GM19395 (cell line): ENCODE results near the gene JARID2.
"Not testable (repeated sequence)": the region's sequence is repeated elsewhere in the genome, so short reads cannot be mapped to it uniquely, and the experiment has no call there.

ENCODE experiments used
- ATAC-seq: cut with Tn5 transposase; IDR thresholded peaks from one replicate; pipeline ENCODE4 v1.9.1; 2021; ENCODE audit warnings: mild to moderate bottlenecking, moderate library complexity; ENCODE audit not compliant: unreplicated experiment

The JARID2 gene

GRCh38 chr6:15287670-15288375 lies 42.0 kb downstream of the JARID2 start:
- ATAC-seq: peak; percentile 99

DNA sequence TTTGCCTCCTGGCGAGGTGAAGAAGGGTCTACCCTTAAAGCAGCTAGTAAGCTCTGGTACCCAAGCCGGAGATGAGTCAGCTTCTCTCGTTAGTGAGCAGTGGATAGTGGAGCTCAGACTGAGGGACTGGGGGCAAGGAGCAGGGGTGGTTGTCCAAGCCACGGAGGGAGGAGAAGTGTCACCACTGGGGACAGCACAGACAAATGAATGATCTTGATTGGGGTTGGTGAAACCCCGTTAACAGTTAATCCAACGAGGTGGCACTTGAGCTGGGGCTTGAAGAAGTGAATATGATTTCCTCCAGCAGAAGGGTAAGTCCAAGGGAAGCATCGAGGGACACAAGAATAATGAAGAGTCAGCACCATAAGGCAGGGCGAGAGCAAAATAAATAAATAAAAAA lies 43.0 kb downstream of the JARID2 start:
- no peak for ATAC-seq

GRCh38 chr6:15289456-15289855 lies 43.6 kb downstream of the JARID2 start:
- not testable (repeated sequence) for ATAC-seq

DNA sequence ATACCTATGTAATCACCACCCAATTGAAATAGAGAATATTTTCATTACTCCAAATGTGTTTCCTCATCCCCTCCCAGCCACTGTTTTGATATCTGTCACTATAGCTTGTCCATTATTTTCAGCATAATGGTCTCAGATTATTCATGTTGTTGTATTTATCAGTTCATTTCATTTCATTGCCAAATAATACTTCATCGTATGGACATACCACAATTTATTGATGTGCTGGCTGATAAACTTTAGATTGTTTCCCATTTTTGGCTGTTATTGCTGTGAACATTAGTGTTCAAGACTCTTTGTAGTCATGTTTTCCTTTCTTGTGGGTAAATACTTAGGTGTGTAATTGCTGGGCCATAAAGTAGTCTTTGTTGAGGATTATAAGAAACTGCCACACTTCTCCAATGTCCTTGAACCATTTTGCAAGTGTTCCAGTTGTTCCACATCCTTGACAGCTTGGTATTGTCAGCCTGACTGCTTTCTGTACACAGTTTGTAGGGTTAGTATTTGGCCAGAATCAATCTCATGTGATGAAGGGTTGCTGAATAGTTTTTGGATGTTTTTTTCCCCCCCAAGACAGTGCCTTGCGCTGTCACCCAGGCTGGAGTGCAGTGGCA lies 44.3 kb downstream of the JARID2 start:
- no peak for ATAC-seq

DNA sequence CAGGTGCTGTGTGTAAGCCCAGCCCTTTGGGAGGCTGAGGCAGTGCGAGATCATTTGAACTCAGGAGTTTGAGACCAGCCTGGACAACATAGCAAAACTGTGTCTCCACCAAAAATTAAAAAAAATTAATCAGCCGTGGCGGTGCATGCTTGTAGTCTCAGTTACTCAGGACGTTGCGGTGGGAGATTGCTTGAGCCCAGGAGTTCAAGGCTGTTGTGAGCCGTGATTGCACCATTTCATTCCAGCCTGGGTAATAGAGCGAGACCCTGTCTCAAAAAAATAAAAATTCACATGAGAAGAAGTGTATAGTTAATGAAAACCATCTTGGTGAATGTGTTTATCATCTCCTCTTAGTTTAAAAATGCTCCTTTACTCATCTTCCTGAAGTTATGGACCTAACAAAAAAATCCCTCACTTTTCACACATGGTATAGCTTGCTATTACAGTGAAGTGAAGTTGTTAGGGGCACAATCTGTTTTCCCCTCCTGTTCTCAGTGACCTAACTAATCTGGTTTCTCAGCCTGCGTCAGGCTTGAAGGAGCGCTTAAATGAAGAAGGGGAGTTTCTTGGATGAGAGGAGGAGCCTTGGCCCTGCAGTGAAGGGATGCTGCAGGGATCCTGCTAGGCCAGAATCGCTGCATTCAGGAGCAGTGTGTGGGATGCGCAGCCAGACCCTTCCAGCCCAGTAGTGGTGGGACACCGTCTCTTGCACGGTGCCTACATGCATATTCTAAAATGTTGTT lies 45.3 kb downstream of the JARID2 start:
- no peak for ATAC-seq

DNA sequence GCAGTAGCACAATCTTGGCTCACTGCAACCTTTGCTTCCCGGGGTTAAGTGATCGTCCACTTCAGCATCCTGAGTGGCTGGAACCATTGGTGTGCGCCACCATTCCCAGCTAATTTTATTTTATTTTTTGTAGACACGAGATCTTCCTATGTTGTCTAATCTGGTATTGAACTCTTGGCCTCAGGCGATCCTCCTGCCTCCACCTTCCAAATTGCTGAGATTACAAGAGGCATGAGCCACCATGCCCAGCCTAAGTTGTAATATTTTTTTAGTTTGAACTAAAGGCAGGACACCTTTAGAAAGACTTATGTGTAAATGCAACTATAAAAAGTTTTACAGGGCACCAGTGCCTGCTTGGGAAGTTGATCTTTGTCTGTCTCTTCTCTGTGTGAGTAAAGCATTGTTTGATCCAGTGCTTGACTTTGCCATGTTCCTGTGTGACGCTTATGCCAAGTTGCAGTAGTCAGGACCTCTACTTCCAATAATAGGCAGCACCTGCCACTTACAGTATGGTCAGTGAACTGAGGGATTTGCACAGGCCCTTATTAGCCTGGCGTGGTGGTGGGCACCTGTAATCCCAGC lies 46.9 kb downstream of the JARID2 start:
- no peak for ATAC-seq

GRCh38 chr6:15293674-15294073 lies 47.8 kb downstream of the JARID2 start:
- ATAC-seq: no peak

GRCh38 chr6:15294504-15294903 lies 48.6 kb downstream of the JARID2 start:
- ATAC-seq: no peak

- no peak for ATAC-seq
These were observed 50.4 kb downstream of the JARID2 start for GRCh38 chr6:15296249-15296648.

DNA sequence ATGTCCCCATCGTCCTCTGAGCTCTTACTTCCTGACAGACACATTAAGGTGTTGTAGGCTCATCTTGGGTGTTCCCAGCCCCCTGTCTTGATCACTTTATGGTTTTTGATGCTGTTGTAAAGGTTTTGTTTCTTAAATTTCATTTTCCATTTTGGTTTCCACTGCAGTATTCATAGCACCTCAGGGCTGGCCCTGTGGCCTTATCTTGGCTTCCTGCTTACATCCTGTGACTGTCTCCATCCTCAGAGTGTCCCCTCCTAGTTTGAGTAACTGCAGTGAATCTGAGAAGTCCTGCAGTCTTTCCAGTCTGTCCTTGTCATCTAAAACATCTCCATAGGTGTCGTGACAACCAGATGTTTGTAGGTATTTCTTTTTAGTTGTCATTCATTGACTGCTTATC lies 50.9 kb downstream of the JARID2 start:
- peak; percentile 53 for ATAC-seq

DNA sequence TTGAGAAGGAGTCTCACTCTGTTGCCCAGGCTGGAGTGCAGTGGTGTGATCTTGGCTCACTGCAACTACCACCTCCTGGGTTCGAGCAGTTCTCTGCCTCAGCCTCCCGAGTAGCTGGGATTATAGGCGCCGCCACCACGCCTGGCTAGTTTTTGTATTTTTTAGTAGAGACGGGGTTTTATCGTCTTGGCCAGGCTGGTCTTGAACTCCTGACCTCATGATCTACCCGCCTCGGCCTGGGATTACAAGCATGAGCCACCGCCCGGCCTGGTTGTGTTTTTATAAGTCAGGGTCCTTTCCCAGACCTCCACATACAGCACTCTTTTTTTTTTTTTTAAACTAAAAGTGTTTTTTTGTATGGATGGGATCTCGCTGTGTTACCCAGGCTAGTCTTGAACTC lies 51.3 kb downstream of the JARID2 start:
- ATAC-seq: not testable (repeated sequence)

GRCh38 chr6:15297895-15298590 lies 52.2 kb downstream of the JARID2 start:
- ATAC-seq: no peak

DNA sequence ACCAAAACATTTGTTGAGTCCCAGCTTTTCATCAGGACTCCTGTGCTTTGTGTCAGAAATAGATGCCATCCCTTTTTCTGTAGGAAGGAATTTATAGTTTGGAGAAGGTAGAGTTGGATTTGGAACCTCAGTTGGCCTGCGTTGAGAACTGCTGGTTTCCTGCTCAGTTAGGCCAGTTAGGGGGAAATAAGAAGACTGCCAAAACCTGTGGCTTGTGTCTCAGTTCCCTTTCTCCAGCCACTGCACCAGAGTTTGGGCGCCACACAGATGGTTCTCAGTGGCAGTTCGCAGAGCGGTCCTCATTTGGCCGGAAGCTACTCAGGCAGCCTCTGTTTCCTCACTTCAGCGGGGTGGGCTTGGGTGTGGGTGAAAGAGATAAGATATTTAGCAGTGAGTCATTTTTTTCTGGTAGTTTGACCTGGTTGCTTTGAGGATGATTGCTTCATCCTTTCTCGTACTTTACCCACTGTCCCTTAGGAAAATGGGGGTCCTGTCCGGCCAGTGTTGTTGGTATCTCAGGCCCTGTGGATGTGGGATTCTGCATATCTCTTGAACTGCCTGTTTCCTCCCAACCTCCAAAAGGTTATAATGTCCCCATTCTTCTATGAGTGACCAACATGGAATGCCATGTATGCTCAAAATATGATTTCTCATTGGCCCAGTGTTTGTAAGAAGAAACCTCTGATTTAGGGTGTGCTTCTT lies 53.7 kb downstream of the JARID2 start:
- ATAC-seq: peak; percentile 79

DNA sequence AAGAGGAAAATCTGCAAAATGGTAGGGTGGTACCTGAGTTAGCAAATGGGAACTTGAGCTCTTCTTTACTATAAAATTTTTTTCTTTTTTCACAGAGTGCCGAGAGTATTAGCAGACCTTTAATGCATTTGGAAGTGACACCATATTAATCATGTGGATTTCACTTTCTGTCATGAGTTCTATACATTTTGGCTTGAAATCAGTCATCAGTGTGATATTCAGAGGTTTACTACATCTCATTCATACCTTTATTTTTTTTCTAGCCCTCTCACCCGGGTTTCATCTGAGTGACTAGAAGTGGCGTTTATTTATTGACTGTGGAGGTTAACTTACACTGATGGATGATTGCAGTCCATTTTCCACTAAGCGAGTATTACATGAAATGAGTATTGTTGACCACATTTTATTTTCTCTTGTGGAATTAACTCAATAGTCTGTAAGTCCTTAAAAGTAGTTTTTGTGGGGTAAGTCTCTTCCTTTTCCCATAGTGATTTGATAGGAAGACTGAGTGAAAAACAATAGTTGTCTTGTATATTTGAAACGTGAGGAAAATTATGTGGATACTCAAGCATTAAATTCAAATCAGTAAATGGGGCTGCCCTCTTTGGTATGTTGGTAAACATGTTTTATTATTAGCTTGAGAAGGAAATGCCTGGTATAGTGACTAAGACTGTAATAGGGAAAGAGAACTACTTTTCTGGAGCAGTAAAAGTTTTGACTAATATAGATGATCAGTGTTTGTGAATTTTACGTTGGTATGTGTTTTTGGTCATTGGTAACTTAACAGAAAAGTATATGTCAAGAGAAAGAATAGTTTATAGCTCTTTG lies 55.5 kb downstream of the JARID2 start:
- ATAC-seq: peak; percentile 41

DNA sequence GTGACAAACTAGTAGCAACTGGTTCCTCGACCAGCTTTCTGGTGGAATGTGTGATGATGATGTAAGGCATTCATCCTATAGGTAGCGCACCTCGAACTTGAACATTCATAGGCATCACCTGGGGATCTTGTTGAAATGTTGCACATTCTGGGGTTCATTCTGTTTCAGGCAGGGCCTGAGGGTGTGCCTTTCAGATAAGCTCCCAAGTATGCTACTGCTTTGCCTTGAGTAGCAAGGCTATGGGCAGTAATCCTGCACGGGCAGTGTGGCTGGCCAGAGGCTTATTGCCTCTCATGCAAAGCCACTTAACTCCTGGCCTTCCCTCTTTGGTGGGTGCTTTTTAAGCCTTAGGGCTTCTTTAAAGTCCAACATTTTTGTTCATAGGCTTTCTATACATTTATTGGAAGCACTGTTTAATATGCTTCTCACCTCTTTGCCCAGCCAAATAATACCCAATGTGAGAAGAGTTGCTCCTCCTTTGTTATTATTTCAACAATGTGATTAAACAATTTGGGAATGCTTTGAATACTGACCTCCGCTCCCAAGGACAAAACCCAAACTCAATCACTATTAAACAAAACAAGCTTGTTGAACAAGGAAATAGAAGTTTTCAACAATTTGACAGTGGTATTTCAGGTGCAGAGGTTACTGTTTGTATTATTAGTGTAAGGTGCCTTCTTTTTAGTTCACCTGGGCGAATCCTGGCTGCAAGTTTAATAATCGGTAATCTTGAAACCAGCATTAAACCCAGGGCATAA lies 57.5 kb downstream of the JARID2 start:
- no peak for ATAC-seq

DNA sequence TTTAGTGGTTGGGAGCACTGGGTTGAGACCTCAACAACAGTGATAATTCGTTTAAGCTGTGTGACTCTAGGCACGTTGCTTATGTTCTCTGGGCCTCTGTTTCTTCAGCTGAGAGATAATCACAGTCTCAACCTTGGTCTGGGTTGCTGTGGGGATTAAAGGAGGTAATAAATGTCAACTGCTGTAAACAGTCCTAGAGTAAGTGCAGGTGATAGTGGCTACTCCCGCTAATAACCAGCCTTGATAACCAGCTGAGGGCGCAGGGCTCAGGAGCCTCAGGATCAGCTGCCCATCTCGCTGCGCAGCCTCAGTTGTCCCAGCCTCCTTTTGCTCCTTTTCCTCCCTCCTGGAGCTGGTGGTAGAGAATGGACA lies 58.0 kb downstream of the JARID2 start:
- ATAC-seq: no peak

- ATAC-seq: no peak
These were observed 58.6 kb downstream of the JARID2 start for GRCh38 chr6:15304337-15305042.

DNA sequence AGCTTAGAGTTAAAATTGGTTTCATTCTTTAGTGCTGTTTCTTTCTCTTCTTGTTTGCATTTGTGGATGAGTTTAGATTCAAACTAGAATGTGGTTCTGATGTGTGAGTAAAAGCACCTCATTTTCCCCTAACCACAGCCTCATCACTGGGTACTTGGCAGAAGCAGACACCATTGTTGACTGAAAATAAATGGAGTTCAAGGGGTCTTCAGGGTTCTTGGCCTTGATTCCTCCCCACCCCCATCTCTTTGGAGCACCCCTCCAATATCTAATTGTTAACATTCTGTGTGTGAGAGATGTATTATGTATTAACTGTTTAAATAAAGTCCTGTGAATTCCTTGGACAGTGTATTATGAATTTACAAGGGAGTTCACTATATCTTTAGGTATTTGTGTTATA lies 59.6 kb downstream of the JARID2 start:
- ATAC-seq: peak; percentile 50
